Activated naive CD4-positive, alpha-beta T cell treated with anti-CD3 and anti-CD28 coated beads, Interleukin-2, amount 50 U/mL, for 72 hours (primary cell): ENCODE measurements around the gene ETV3. TPM values are rescaled to one million over a fixed set of nuclear protein-coding genes. Genes with fewer than 3 reads are reported as not detected.

ENCODE experiments used
- ATAC-seq, 2 donors: fragments of 150-1000 bp; cut with Tn5 transposase; 2 replicates each; pipeline ENCODE4 v1.10.0; 2021; ENCODE audit warnings: mild to moderate bottlenecking in 2 of 2, moderate library complexity in 2 of 2
- DNase-seq, 2 donors: peaks; one replicate each; pipeline ENCODE4 v3.0.0; 2021 to 2022; ENCODE audit warnings: low spot score in 2 of 2
- H3K27ac Mint-ChIP-seq, 2 donors: one replicate each; pipeline ENCODE4 v1.8.0; 2022; ENCODE audit warnings: mild to moderate bottlenecking in 2 of 2, mixed read lengths in 2 of 2
- H3K36me3 Mint-ChIP-seq, 2 donors: one replicate each; pipeline ENCODE4 v1.8.0; 2022; ENCODE audit warnings: mixed read lengths in 2 of 2
- H3K9me3 Mint-ChIP-seq, 2 donors: one replicate each; pipeline ENCODE4 v1.8.0; 2022; ENCODE audit warnings: mixed read lengths in 2 of 2
- total RNA-seq, 2 donors: library from RNA; stranded (reverse); gene quantifications; one replicate each; pipeline ENCODE4 v1.2.3, GENCODE V29; 2022

The ETV3 gene
- total RNA-seq, 2 donors from 2014 or later = 27.0 to 49.3 TPM

DNA sequence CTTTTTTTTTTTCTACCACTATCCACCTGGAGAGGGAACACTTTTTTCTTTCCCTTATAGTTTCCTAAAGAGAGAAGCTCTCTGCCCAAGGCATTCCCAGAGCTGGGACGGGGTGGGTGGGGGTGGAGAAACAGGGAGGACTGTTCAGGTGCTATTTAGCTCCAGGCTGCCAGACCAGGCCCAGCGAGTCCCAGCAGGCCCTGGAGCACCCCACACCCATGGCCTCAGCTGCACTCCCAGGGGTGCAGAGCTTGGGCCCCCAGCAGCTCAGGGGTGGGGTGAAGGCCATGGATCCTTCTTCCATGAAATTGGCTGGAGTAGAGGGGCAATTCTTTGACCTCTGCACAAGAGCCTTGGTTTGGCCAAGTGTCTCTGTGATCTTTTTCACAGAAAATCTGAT, 42.6 kb downstream of the ETV3 start:
- H3K36me3 Mint-ChIP-seq = no peaks in the 10 kb centered on the region
- H3K9me3 Mint-ChIP-seq = no peaks in the 10 kb centered on the region
- H3K27ac Mint-ChIP-seq = no peak overlapping the region
- DNase-seq (no peak), ATAC-seq (no peak)

DNA sequence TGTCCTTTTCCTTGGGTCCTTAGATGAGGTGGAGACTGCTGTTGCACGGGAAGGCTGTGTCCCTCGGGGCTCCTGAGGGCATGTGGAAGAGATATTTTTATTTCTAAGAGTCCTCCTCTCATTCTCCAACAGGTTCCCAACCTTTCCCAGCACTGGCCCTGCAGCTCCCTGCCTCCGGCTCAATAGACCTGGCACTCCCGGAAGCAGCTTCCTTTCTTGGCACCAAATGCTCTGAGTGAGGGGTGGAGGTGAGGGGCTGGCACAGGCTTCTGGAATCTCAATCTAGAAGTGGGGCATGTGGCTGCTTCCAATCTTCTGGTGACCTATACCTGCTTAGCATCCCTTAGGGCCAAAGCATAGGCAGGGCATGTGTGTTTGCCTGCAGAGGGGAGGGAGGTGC, 43.1 kb downstream of the ETV3 start:
- Mint-ChIP-seq H3K9me3 (no peaks in the 10 kb centered on the region), H3K36me3 (no peaks in the 10 kb centered on the region), H3K27ac (no peak overlapping the region)
- ATAC-seq (no peak), DNase-seq (no peak)

DNA sequence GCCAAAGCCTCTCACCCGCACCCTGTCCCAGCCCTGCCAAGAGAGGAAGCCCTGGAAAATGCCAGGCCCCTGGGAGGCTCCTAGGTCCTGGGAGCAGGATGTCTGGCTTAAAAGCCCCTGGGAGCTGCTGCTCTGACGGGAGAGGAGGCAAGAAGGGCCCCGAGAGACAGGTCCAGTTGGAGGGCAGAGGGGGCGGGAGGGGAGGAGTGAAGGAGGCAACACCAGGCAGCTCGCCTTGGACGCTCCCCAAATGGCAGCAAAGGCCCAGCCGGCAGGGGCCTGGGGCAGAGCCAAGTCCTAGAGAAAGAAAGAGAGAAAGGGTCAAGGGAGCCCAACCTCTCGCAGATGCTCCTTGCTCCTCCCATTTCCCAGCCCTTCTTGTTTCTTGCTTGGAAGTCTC, 45.4 kb downstream of the ETV3 start:
- Mint-ChIP-seq H3K27ac (no peak overlapping the region), H3K36me3 (no peaks in the 10 kb centered on the region), H3K9me3 (no peaks in the 10 kb centered on the region)
- DNase-seq (no peak), ATAC-seq (no peak)

DNA sequence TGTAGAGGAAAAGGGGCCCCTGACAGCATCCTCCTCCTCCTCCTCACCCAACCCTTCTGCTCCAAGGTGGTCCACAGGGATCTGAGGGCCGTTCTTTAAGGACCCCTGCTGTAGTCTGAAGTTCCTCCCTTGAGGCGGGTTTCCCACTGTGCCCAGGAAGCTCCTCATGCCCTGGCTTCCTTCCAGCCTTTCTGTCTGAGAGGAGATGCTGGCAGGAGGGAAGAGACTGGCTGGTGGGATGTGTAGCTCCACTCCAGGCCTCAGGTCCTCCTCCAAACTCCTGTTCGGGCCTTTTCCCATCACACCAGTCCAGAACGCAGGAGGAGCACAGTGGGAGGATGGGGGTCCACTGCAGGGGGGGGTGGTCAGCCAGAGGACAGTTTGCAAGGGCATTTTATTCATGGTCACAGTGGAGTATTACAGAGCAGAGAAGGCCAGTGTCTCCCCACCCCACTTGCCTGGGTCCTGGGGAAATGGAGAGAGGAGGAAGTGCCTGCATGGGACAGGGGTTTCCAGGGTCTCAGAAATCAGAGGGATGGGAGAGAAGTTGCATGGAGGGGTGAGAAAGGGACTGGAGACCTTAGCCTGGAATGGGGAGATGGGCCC, 46.4 kb downstream of the ETV3 start:
- DNase-seq (no peak), ATAC-seq (no peak)
- no peak overlapping the region for H3K27ac Mint-ChIP-seq

DNA sequence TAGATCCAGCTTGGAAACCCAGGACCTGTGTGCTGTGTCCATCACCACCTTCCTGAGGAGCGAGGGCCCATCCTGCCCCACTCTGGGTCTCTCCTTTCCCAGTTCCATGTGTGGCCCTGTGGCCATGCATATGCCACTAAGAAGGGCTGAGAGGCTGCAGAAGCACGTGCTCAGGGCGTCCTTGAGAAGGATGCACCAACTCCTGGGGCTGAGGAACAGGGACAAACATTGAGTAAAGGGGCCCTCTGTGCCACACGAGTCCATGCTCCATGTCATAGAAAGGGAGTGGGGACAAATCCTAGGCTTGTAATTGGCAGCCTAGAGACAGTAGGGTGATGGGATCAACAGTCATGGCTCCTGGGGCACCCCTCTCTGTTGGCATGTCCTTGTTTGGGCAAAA, 47.0 kb downstream of the ETV3 start:
- Mint-ChIP-seq H3K9me3 (no peaks in the 10 kb centered on the region), H3K27ac (no peak overlapping the region), H3K36me3 (no peaks in the 10 kb centered on the region)
- ATAC-seq (no peak), DNase-seq (no peak)

More for the DNA sequence above, 46.4 kb downstream of the ETV3 start:
- H3K9me3 Mint-ChIP-seq = no peaks in the 10 kb centered on the region
- no peaks in the 10 kb centered on the region for H3K36me3 Mint-ChIP-seq

DNA sequence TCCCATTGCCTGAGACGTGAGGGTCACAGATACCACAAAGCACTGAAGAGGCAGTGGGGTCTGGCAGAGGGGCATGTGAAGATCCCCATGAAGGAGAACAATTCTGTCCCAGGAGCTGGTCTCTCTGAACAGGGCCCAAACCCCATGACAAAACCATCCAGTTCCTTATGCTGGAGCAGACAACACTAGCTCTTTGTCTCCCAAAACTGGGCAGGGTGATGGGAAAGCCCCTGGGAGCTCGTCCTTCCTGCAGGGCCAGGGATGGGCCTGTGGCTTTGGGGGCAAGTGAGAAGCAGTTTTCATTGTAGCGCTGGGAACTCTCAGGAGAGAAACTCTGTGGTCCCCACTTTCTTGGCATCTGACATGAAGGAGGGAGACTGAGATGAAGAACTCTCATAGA, 47.4 kb downstream of the ETV3 start:
- Mint-ChIP-seq H3K9me3 (no peaks in the 10 kb centered on the region), H3K36me3 (no peaks in the 10 kb centered on the region), H3K27ac (no peak overlapping the region)
- DNase-seq = no peak
- ATAC-seq = no peak

DNA sequence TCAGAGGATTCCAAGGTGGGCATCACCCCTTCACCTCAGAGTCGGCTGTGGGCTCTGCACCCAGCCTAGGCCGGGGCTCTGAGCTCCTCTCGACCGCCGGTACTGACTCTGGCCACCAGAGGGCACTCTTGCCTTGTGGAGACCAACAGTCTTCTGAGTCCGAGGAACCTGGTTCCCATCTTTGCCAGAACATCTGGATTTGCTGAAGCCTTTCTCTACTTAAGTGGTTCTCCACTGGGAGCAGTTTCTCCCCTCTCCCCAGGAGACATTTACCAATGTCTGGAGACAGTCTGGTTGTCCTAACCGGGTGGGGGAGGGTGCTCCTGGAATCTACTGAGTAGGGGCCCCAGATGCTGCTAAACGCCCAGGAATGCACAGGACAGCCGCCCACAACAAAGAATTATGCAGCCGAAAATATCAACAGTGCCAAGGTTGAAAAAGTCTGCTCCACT, 48.0 kb downstream of the ETV3 start:
- H3K36me3 Mint-ChIP-seq = no peaks in the 10 kb centered on the region
- H3K27ac Mint-ChIP-seq = no peak overlapping the region
- DNase-seq (peak; percentile 71 to 94), ATAC-seq (peak; percentile 92 to 94)
- no peaks in the 10 kb centered on the region for H3K9me3 Mint-ChIP-seq

DNA sequence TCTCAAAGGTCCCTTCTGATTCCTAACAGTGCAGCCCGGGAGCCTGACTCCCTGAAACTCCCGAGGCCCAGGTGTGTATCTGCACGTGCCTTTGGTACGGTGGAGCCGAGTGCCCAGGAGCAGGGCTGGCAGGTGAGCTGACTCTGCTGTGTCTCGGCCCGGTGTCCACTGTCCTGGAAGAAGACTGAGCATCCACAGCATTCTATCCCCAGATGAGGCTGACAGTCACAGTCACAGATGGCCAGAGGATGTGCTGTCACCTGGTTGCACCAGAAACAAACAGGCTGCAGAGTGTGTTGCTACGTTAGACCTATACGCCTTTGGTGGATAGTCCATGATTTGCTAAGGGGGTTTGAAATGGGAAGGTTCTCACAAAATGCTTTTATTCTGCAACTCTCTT, 48.4 kb downstream of the ETV3 start:
- no peak for DNase-seq
- no peaks in the 10 kb centered on the region for H3K9me3 Mint-ChIP-seq
- no peaks in the 10 kb centered on the region for H3K36me3 Mint-ChIP-seq
- H3K27ac Mint-ChIP-seq = no peak overlapping the region
- ATAC-seq = peak; percentile 20 to 46

DNA sequence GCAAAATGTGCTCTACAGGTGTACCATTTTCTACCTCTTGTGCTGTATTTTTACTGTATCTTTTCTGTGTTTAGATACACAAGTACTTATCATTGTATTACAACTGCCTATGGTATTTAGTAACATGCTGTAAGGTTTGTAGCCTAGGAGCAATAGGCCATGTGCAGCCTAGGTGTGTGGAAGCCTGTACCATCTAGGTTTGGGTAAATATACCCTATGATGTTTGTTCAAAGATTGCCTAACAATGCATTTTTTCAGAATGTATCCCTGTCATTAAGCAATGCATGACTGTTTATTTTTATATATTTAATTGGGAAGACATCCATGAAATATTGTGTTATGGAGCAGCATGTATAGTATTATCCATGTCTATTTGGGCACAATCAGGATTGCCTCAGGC, 49.6 kb downstream of the ETV3 start:
- Mint-ChIP-seq H3K9me3 (no peaks in the 10 kb centered on the region), H3K27ac (no peak overlapping the region), H3K36me3 (no peaks in the 10 kb centered on the region)
- ATAC-seq = no peak
- no peak for DNase-seq

DNA sequence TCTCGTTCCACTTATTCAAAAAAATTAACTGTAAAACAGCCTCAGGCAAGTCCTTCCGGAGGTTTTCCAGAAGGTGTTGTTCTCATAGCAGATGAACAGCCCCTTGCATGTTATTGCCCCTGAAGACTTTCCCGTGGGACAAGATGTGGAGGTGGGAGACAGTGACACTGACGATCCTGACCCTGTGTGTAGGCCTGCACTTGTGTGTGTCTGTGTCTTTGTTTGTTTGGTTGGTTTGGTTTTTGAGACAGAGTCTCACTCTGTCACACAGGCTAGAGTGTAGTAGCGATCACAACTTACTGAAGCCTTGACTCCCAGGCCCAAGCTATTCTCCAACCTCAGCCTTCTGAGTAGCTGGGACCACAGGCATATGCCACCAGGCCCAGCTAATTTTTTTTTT, 51.2 kb downstream of the ETV3 start:
- Mint-ChIP-seq H3K9me3 (no peaks in the 10 kb centered on the region), H3K27ac (no peak overlapping the region), H3K36me3 (no peaks in the 10 kb centered on the region)
- ATAC-seq = no peak
- no peak for DNase-seq

DNA sequence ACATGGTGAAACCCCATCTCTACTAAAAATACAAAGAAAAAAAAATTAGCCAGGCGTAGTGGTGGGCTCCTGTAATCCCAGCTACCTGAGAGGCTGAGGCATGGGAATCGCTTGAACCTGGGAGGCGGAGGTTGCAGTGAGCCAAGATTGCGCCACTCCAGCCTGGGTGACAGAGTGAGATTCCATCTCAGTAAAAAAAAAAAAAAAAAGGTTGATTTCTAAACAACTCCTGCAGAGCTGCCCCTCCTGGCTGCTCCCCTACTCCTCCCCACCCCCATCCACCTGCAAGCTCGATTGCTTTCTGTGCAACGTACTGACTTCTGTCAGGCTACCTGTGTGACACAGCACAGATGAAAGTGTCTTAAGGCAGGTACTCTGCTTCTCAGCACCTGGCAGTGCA, 51.9 kb downstream of the ETV3 start:
- Mint-ChIP-seq H3K27ac (no peak overlapping the region), H3K36me3 (no peaks in the 10 kb centered on the region), H3K9me3 (no peaks in the 10 kb centered on the region)
- no peak for ATAC-seq
- DNase-seq = no peak

DNA sequence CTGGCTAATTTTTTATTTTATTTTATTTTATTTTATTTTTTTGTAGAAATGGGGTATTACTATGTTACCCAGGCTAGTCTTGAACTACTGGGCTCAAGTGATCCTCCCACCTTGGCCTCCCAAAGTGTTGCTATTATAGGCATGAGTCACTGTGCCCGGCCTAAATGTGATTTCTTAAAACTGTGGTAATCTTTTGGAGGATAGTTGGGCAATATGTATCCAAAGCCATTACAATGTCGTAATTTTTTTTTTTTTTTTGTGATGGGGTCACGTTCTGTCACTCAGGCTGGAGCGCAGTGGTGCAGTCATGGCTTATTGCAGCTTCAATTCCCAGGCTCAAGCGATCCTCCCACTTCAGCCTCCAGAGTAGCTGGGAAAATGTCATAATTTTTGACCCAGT, 52.8 kb downstream of the ETV3 start:
- Mint-ChIP-seq H3K27ac (no peak overlapping the region), H3K9me3 (no peaks in the 10 kb centered on the region), H3K36me3 (no peaks in the 10 kb centered on the region)
- DNase-seq (no peak), ATAC-seq (no peak)

DNA sequence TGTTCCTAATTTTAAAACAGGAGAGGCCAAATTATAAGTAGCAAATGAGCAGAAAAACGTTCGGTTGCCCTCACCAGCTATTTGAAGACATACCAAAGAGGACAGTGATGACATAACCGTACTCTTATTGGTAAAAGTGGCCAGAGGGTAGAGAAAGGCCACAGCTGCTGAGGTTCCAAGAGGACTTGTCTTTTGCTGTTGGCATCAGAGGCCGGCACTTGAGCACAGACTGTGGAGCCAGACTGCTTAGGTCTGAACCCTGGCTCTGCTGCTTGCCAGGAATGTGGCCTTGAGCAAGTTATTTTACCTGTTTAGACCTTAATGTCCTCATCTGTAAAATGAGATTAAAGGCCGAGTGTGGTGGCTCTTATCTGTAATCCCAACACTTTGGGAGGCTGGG, 53.5 kb downstream of the ETV3 start:
- DNase-seq (no peak), ATAC-seq (no peak)
- Mint-ChIP-seq H3K36me3 (no peaks in the 10 kb centered on the region), H3K27ac (no peak overlapping the region), H3K9me3 (no peaks in the 10 kb centered on the region)

DNA sequence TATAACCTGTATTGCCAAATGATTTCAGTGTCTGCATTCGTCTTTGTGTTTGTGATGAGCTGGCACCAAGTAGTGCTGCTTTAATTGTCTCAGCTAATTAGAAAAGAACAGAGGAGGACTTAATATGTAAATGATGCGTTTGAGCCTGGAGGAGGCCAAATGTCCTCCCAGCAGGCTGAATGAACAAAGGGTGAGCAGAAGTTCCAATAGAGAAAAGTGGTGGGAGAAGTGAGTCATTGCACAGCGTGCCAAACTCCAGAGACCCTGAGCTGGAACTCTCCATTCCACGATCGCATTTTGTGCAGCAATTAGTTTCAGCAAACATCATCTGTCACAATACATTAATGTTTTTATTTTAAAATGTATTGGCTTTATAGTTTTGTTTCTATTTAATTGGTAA, 56.5 kb downstream of the ETV3 start:
- Mint-ChIP-seq H3K36me3 (no peaks in the 10 kb centered on the region), H3K9me3 (no peaks in the 10 kb centered on the region), H3K27ac (no peak overlapping the region)
- no peak for DNase-seq
- ATAC-seq = no peak

DNA sequence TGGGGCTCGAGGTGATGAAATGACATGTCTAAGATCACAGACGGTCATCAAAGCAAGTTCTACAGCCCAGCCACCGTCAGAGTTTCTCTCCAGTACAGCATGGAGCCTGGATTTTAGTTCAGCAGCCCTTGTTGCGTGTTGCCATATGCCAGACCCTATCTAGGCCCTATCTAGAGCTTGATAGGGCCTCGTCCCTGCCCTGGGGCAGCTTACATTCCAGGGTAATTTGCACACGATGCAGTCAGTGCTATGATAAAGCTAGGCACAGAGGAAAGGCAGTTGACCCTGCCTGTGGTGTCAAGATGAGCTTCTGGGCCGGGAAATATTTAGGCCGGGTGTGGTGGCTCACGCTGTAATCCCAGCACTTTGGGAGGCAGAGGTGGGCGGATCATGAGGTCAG, 57.5 kb downstream of the ETV3 start:
- ATAC-seq = no peak
- H3K9me3 Mint-ChIP-seq = no peaks in the 10 kb centered on the region
- no peak for DNase-seq
- no peaks in the 10 kb centered on the region for H3K36me3 Mint-ChIP-seq
- no peak overlapping the region for H3K27ac Mint-ChIP-seq

DNA sequence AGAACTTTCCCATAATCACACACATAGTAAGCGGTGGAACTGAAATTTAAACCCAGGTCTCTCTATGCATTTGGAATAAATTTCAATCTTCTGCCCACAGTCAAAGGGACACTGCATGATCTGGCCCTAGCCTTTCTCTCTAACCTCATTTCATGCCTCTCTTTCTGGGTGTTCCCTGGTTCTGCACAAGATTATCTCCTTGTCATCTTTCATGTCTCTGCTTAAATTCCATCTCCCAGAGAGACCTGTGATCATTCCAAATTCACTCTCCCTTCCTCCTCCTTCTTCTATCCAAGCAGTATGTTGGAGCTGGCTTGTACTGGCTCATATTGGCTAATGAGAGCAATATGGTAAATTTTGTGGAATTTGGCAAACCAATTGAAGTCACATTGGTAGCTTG, 60.8 kb downstream of the ETV3 start:
- DNase-seq (no peak), ATAC-seq (no peak)
- no peaks in the 10 kb centered on the region for H3K36me3 Mint-ChIP-seq
- no peaks in the 10 kb centered on the region for H3K9me3 Mint-ChIP-seq
- no peak overlapping the region for H3K27ac Mint-ChIP-seq

DNA sequence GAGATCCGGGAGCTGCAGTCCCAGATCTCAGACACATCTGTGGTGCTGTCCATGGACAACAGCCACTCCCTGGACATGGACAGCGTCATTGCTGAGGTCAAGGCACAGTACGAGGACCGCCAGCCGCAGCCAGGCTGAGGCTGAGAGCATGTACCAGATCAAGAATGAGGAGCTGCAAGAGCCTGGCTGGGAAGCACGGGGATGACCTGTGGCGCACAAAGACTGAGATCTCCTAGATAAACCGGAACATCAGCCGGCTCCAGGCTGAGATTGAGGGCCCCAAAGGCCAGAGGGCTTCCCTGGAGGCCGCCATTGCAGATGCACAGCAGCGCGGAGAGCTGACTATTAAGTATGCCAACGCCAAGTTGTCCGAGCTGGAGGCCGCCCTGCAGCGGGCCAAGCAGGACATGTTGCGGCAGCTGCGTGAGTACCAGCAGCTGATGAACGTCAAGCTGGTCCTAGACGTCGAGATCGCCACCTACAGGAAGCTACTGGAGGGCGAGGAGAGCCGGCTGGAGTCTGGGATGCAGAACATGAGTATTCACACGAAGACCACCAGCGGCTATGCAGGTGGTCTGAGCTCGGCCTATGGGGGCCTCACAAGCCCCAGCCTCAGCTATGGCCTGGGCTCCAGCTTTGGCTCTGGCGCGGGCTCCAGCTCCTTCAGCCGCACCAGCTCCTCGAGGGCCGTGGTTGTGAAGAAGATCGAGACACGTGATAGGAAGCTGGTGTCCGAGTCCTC, 64.1 kb downstream of the ETV3 start:
- Mint-ChIP-seq H3K27ac (no peak overlapping the region), H3K36me3 (no peaks in the 10 kb centered on the region), H3K9me3 (no peaks in the 10 kb centered on the region)
- peak in 1 of 2 donors; percentile 48 for DNase-seq
- no peak for ATAC-seq
